Motor neuron (in vitro differentiated cells): ENCODE data around the gene TTC39A. TPM values are rescaled to one million over a fixed set of nuclear protein-coding genes. Genes with fewer than 3 reads are reported as not detected.

Experiments
- ATAC-seq, 8 experiments: fragments of 200-7000 bp; cut with Tn5 transposase; replicated peaks in 6 of 8; 2 replicates each; pipeline ENCODE4 v1.8.0; 2021; ENCODE audit warnings: mild to moderate bottlenecking in 8 of 8, moderate library complexity in 8 of 8
- H3K27ac ChIP-seq, 2 donors: fragments of 250-450 bp; sonication (Bioruptor Pico); 2 replicates each; pipeline ENCODE4 v1.9.0; 2021; ENCODE audit warnings: antibody characterized with exemption in 2 of 2, mild to moderate bottlenecking in 2 of 2, moderate library complexity in 1 of 2
- H3K4me1 ChIP-seq, 2 donors: fragments of 250-450 bp; sonication (Bioruptor Pico); replicated peaks in 1 of 2; 2 replicates each; pipeline ENCODE4 v1.6.1; 2021; ENCODE audit warnings: antibody characterized with exemption in 2 of 2, mild to moderate bottlenecking in 2 of 2, moderate library complexity in 1 of 2
- H3K4me3 ChIP-seq, 5 donors: fragments of 250-450 bp; sonication (Bioruptor Pico); 2 replicates each; pipeline ENCODE4 v1.9.0; 2021; ENCODE audit warnings: antibody characterized with exemption in 5 of 5, mild to moderate bottlenecking in 5 of 5, moderate library complexity in 4 of 5
- WGBS, 10 experiments: fragments of 450-650 bp; shearing (Covaris generic); methylation state at CpG; one replicate each; pipeline ENCODE4 v1.0.0; 2022; 5-methylcytosine and 5-hydroxymethylcytosine counted together
- in situ Hi-C, 9 experiments: fragments of 400-800 bp; cut with MboI; loops; one replicate each; pipeline ENCODE4 v1.15.0; 2021; ENCODE audit warnings: low sequenced_read_pairs in 9 of 9, low pct_unique_long_range_greater_than_20kb in 2 of 9; ENCODE audit not compliant: unreplicated experiment in 9 of 9
- total RNA-seq, 8 experiments: library from RNA; unstranded; fragments of 300-600 nt; gene quantifications; 2 replicates each; pipeline versions ENCODE4 v1.2.3 to v1.2.4, GENCODE V29; 2022

The TTC39A gene
- total RNA-seq, 8 experiments from 2014 or later: 1.1 to 4.8 (median 2.2) TPM

DNA sequence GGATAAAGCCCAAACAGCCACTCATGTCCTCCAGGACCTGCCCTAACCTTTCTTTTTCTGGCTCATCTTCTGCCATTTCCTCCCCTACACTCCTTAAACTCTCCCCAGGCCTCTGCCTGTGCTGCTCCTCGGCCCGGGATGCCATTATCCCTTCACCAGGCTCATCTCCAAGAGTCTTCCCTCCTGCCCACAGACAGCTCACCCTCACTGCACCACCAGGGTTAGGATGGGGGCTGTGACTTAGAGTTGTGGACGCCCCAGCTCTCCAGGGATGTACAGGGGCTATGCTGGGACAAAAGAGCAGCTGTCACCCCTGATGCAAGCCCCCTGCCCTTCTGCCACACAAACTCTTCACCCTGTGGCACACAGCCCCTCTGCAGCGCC lies 32.0 kb downstream of the TTC39A start:
- H3K4me3 ChIP-seq: no peak overlapping the region
- WGBS, 10 experiments: 83 to 94% (median 92%) methylated on average over 2 to 4 of the region's 4 CpGs; no CpG with 5 or more reads in 6 of the 10 experiments
- peaks cover 4 to 17% of the 10 kb centered on the region in 2 donors for H3K4me1 ChIP-seq
- H3K27ac ChIP-seq: no peak overlapping the region
- in situ Hi-C loops: no loop called here
- no peak for ATAC-seq

DNA sequence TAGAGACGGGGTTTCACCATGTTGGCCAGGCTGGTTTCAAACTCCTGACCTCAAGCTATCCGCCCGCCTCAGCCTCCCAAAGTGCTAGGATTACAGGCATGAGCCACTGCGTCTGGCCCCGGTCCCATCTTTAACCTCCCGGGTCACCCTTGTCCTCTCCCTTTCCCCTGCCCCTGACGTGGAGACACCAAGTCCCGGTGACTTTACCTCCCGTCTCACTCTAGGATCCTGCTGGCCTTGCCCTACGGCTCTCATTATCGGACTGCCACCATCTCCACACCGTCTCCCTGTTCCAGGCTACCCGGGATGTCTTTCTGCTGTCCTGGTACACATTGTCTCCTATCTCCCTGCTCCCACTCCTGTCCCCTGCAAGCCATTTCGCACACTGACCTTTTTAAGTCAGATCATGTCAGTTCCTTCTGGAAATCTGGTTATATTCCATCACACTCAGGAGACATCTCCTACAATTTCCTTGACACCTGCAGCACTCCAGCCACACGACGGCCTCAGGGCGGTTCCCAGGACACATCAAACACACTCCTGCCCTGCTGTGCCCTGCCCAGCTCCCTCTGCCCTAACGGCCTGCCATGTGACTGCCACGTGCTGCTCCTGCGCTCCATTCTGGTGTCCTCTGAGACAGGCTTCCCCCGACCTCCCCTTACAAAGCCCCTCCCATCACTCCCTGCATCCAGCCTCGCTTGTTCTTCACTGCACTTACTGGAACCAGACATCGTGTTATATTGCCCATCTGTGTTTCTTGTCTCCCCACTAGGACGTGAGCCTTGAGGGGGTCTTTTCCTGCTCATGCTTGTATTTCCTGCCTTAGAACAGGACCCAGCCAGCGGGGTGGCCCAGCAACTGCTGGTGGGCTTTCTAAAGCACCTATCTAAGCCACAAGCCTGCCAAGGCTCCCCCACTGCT lies 32.7 kb downstream of the TTC39A start:
- Histone ChIP-seq H3K4me3 (no peak overlapping the region), H3K4me1 (peaks cover 4 to 17% of the 10 kb centered on the region in 2 donors), H3K27ac (no peak overlapping the region)
- ATAC-seq: peak in 4 of 8 experiments; percentile 43 to 59 (median 48)
- WGBS, 10 experiments: 78 to 100% (median 89%) methylated on average over 1 to 18 of the region's 25 CpGs; no CpG with 5 or more reads in 2 of the 10 experiments
- in situ Hi-C loops: no loop called here

DNA sequence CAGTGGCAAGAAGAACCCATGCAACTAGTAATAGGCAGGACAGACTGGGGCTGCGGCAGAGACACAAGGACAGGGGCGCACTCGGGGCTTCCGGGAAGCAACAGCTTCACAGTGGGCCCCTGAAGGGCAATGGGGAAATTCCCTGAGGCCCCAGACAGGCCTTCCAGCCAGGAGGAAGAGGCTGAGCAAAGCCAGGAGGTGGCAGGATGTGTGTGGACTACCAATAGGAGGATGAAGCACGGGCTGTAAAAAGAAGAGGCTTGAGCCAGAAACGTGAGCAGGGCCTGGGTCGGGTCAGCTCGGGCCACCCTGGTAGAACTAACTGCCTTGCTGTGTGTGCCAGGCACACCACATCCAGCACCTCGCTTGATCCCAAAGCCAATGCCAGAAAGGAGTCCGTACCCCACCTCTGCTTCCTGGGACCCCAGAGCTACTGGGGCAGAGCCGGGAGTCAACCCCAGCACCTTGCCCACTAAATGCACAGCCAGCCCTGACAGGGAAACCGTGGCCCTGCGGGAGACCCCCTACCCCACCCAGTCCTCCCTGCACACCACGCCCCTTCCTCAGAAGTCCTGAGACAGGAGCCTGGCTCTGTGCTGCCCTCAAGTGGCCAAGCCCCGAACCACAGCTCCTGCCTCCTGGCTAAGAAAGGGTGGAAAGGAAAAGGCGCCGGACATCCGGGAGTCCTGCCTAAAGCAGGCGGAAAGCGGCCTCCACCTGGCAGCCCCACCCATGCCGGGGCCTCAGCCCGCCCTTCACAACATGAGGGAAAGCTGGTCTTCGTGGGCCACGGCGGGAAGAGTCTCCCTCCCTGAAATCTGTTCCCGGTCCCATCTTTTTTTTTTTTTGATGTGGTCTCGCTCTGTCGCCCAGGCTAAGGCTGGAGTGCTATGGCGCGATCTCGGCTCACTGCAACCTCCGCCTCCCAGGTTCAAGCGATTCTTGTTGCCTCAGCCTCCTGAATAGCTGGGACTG lies 33.7 kb downstream of the TTC39A start:
- peak; percentile 74 to 91 (median 84) for ATAC-seq
- Histone ChIP-seq H3K27ac (no peak overlapping the region), H3K4me3 (no peak overlapping the region), H3K4me1 (peaks cover under 1 to 15% of the 10 kb centered on the region in 2 donors)
- in situ Hi-C loops: no loop called here
- WGBS, 10 experiments: 28 to 90% (median 68%) methylated on average over 1 to 18 of the region's 33 CpGs; no CpG with 5 or more reads in 2 of the 10 experiments

DNA sequence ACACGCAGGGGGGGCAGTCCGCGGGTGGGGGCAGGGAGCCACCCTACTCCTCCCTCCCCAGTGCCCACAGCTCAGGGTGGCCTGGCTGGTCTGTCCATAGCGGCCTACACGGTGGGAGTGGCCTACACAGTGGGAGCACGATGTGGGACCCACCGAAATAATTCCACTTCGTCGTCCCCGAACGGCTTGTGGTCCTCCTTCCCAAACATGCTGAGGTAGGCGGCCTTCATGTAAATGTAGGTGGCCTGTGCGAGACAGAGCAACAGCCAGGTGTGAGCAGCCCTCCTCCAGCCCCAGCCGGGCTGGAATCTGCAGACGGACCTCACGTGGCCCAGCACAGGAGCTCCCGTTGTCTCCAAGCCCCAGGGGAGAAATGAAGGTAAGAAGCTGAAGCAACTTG lies 34.4 kb downstream of the TTC39A start:
- no peak for ATAC-seq

DNA sequence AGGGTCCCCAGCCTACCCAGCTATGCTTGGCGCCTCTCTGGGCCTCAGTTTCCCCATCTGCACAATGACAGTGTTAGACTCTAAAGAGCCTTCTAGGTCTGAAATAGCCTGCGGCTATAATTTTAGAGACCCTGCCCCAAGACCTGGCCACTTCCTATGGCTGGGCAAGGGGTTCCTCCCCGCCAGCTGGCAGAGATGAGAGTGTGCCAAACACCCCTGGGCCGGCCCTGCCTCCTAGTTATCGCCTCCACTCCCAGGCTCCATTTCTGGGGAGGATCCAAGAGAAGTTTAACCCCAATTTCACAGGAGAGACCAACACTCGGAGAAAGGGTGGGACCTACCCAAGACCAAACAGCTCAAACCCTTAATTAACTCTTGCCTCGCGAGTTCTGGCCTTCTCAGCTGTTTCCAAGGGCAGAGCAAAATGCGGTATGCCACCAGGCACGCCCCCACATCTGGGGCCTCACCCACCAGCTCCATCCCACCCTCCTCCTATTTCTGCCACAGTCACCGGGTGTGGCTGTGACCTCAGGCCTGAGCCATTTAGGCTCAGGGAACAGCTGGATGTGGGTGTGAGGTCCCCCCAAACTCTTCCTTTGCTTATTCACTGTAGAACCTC lies 35.7 kb downstream of the TTC39A start:
- peak in 2 of 8 experiments; percentile 30 to 53 for ATAC-seq
- WGBS, 10 experiments: 10 to 100% (median 74%) methylated on average over 1 to 11 of the region's 11 CpGs; no CpG with 5 or more reads in 3 of the 10 experiments
- in situ Hi-C loops: no loop called here

More for the DNA sequence above, 34.4 kb downstream of the TTC39A start:
- 90% methylated on average over 10 of the region's 17 CpGs; no CpG with 5 or more reads in 9 of the 10 experiments for WGBS, 10 experiments
- peaks cover 0 to 12% of the 10 kb centered on the region in 2 donors for H3K4me1 ChIP-seq
- no peak overlapping the region for H3K4me3 ChIP-seq
- H3K27ac ChIP-seq: no peak overlapping the region
- in situ Hi-C loops: no loop called here

DNA sequence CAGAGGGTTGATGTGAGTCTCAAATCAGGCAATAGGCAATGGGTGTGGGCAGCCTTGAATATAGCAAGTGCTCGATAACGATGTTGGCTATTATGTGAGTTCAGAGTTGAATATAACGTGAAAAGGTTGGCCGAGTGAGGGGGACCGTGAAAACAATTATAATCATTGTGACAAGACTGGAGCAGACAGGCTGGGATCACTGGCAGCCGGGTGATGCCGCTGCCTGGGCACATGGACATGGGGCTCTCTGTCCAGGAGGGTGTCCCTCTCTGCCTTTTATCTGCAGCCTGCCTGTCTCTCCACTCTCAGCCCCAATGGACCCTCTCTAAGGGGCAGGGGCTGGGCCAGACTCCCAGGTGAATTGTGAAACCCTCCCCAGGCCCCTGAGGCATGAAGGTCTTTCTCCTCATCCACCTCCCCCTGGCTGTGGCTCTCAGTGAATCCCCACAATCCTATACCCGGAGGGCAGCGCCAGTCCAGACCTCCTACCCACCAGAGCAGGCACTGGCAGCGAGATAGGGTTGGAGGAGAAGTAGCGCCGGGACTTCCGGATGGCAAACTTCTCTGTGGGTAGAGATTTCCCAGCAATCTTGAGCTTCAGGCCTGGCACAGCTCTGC lies 36.4 kb downstream of the TTC39A start:
- Histone ChIP-seq H3K4me1 (peaks cover 0 to 12% of the 10 kb centered on the region in 2 donors), H3K27ac (no peak overlapping the region), H3K4me3 (no peak overlapping the region)
- ATAC-seq: no peak
- 57 to 100% (median 92%) methylated on average over 2 to 12 of the region's 13 CpGs; no CpG with 5 or more reads in 3 of the 10 experiments for WGBS, 10 experiments
- in situ Hi-C loops: no loop called here

More for the DNA sequence above, 35.7 kb downstream of the TTC39A start:
- Histone ChIP-seq H3K4me1 (peaks cover 0 to 12% of the 10 kb centered on the region in 2 donors), H3K4me3 (no peak overlapping the region), H3K27ac (no peak overlapping the region)

DNA sequence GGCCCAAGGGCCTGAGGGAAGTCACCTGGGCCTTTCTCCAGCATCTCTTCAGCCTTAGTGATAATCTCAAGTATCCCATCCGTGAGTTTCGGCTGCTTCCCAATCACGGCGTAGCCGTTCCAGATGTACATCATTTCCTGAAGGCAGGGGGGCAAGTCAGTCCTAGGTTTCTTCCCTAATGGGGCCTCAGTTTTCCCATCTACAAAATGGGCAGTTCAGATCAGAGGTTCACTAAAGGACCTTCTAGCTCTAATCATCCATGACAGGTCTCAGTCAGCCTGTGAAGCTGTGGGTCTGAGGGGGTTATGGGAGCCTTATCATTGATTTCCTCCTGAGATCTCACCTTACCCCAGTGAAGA lies 39.9 kb downstream of the TTC39A start:
- no peak for ATAC-seq
- Histone ChIP-seq H3K4me1 (no peaks in the 10 kb centered on the region), H3K27ac (no peak overlapping the region), H3K4me3 (no peak overlapping the region)
- in situ Hi-C loops: no loop called here
- 80 to 100% (median 90%) methylated on average over 1 to 5 of the region's 5 CpGs; no CpG with 5 or more reads in 7 of the 10 experiments for WGBS, 10 experiments

DNA sequence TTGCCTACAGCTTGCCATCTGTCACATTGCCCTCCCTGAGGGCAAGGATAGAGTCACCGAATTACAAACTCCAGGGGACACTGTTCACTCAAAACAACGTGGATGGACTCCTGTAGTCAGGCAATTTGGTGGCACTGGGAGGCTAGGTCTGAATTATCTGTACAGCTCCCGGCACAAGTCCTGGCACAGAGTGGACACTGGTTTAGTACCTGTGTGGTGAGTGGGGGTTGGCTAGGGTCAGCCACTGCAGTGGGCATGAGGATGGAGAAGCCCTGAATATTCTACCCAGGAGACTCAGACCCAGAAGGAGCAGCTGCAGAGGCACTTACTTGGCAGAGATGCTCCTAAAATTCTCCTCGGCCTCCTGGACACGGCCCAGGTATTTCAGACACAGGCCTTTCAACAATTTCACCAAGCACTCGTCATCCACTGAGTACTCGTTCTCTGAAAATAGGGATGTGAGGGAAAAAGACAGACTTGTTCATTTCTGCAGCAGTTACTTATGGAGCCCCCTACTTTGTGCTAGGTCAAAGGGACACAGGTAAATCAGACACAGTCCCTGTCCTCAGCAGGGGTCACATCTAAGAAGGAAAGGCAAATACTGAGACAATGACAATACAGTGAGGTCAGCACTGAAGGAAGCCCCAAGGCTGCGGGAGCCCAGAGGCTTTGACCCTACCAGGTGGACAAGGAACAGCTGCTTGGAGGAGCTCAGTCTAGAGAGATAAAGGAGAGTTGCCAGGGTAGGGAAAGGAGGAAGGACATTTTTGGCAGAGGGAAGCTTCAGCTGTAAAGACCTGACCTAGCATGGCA lies 40.5 kb downstream of the TTC39A start:
- Histone ChIP-seq H3K4me1 (no peaks in the 10 kb centered on the region), H3K27ac (no peak overlapping the region), H3K4me3 (no peak overlapping the region)
- no peak for ATAC-seq
- WGBS, 10 experiments: 65 to 100% (median 87%) methylated on average over 1 to 8 of the region's 8 CpGs; no CpG with 5 or more reads in 5 of the 10 experiments
- in situ Hi-C loops: no loop called here

DNA sequence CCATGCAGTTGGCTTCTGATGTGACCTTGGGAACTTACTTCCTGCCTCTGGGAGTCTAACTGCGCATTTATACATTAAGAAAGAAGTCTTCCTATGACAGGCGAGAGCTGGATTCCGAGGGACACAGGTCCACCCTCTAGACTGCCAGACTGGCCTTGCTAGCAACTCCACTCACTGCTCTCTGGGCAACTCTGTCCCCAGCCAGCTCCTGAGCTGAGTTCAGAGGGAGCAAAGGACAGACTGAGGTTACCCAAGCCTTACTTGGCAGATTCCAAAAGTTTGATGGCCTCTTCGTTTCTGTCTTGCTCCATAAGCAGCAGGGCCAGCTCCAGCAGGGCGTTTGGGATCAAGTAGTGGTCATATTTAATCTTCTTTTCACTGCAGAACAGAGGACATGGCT lies 41.8 kb downstream of the TTC39A start:
- WGBS, 10 experiments: 42 to 100% (median 80%) methylated on average over 1 to 5 of the region's 5 CpGs; no CpG with 5 or more reads in 4 of the 10 experiments
- no peak overlapping the region for H3K27ac ChIP-seq
- no peaks in the 10 kb centered on the region for H3K4me1 ChIP-seq
- no peak overlapping the region for H3K4me3 ChIP-seq
- ATAC-seq: no peak
- in situ Hi-C loops: no loop called here

DNA sequence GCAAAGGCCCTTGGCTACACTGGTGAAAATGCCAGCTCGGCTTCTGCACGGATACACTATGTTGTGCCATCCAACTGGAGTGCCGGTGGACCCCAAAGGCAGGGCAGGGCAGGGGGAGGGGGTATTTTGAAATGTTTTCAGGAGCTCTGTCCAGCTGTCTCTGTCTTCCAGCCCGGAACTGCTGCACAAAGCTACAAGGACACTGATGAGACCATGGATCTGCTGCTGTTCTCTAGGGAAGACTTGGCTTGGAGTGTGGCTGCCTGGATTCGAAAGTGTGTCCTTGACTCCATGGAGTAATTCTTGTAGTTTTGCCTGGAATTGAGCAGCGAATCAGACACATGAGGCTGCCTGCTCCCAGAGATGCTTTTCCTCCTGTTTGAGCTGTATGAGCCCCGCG lies 42.4 kb downstream of the TTC39A start:
- H3K27ac ChIP-seq: no peak overlapping the region

DNA sequence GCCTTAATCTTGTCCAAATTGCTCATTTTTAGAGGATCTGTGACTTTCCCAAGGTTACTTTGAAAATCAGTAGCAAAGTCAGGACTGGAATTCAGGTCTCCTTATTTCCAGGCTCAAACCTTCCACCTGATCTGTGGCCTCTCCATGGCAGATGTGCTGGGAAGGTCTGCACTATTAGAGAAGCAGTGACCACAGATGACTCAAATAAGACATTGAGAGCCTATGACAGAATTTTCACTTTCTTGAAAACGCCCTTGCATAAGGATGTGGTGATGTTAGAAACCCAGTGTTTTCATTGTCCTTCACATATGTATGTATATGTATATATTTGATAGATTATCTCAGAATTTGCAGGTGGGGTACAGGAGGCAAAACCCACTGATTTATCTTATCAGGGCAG lies 45.3 kb downstream of the TTC39A start:
- no peak overlapping the region for H3K4me3 ChIP-seq
- WGBS, 10 experiments: 0 to 100% (median 71%) methylated on average over 1 of the region's 1 CpG; no CpG with 5 or more reads in 4 of the 10 experiments
- no peak overlapping the region for H3K27ac ChIP-seq
- H3K4me1 ChIP-seq: no peaks in the 10 kb centered on the region
- in situ Hi-C loops: no loop called here
- peak in 2 of 8 experiments; percentile 88 to 96 for ATAC-seq

More for the DNA sequence above, 42.4 kb downstream of the TTC39A start:
- no peak overlapping the region for H3K4me3 ChIP-seq
- WGBS, 10 experiments: 60 to 91% (median 85%) methylated on average over 1 to 7 of the region's 8 CpGs; no CpG with 5 or more reads in 3 of the 10 experiments
- in situ Hi-C loops: no loop called here
- no peaks in the 10 kb centered on the region for H3K4me1 ChIP-seq
- no peak for ATAC-seq
